Measurements from ENCODE around the gene DSCAML1.

The DSCAML1 gene

GRCh38 chr11:117475716-117476530 lies 321.1 kb downstream of the DSCAML1 start:
- H3K36me3 Mint-ChIP-seq, result no peaks in the 10 kb centered on the region
- peaks cover 3% of the 10 kb centered on the region for H3K4me1 Mint-ChIP-seq
- no peak overlapping the region for H3K4me3 Mint-ChIP-seq
- ATAC-seq (ENCODE audit: low read depth) (no peak), DNase-seq (ENCODE audit: low spot score in 2 of 2) (no peak)
- no peak overlapping the region for H3K27ac Mint-ChIP-seq
- peaks cover 7% of the 10 kb centered on the region for H3K27me3 Mint-ChIP-seq
- H3K9me3 Mint-ChIP-seq, result no peaks in the 10 kb centered on the region

- Mint-ChIP-seq H3K27ac (no peak overlapping the region), H3K9me3 (no peaks in the 10 kb centered on the region), H3K4me3 (no peak overlapping the region), H3K36me3 (no peaks in the 10 kb centered on the region), H3K27me3 (peaks cover 7% of the 10 kb centered on the region), H3K4me1 (no peaks in the 10 kb centered on the region)
- no peak for DNase-seq (ENCODE audit: low spot score in 2 of 2)
- no peak for ATAC-seq (ENCODE audit: low read depth)
Observed at GRCh38 chr11:117473481-117474091, 323.4 kb downstream of the DSCAML1 start.

- no peak for DNase-seq (ENCODE audit: low spot score in 2 of 2)
- Mint-ChIP-seq H3K27me3 (peaks cover 8% of the 10 kb centered on the region), H3K4me3 (no peak overlapping the region), H3K9me3 (no peaks in the 10 kb centered on the region), H3K27ac (no peak overlapping the region), H3K36me3 (no peaks in the 10 kb centered on the region), H3K4me1 (no peaks in the 10 kb centered on the region)
- no peak for ATAC-seq (ENCODE audit: low read depth)
Observed at GRCh38 chr11:117471776-117472175, 325.2 kb downstream of the DSCAML1 start.

- ATAC-seq (ENCODE audit: low read depth), result no peak
- Mint-ChIP-seq H3K4me1 (no peaks in the 10 kb centered on the region), H3K9me3 (no peaks in the 10 kb centered on the region), H3K36me3 (no peaks in the 10 kb centered on the region), H3K27ac (no peak overlapping the region), H3K4me3 (no peak overlapping the region), H3K27me3 (peaks cover 4% of the 10 kb centered on the region)
- DNase-seq (ENCODE audit: low spot score in 2 of 2), result no peak
Observed at GRCh38 chr11:117470576-117470975, 326.4 kb downstream of the DSCAML1 start.

- H3K4me1 Mint-ChIP-seq, result no peaks in the 10 kb centered on the region
- peaks cover 5% of the 10 kb centered on the region for H3K27me3 Mint-ChIP-seq
- H3K4me3 Mint-ChIP-seq, result no peak overlapping the region
- no peaks in the 10 kb centered on the region for H3K9me3 Mint-ChIP-seq
- ATAC-seq (ENCODE audit: low read depth) (no peak), DNase-seq (ENCODE audit: low spot score in 2 of 2) (no peak)
- no peaks in the 10 kb centered on the region for H3K36me3 Mint-ChIP-seq
- H3K27ac Mint-ChIP-seq, result no peak overlapping the region
Observed at GRCh38 chr11:117468888-117469287, 328.1 kb downstream of the DSCAML1 start.

GRCh38 chr11:117467770-117468169 lies 329.2 kb downstream of the DSCAML1 start:
- Mint-ChIP-seq H3K36me3 (no peaks in the 10 kb centered on the region), H3K27ac (no peak overlapping the region), H3K27me3 (peaks cover 5% of the 10 kb centered on the region), H3K4me1 (no peaks in the 10 kb centered on the region), H3K4me3 (no peak overlapping the region), H3K9me3 (no peaks in the 10 kb centered on the region)
- ATAC-seq (ENCODE audit: low read depth) (no peak), DNase-seq (ENCODE audit: low spot score in 2 of 2) (no peak)

GRCh38 chr11:117466966-117467365 lies 330.1 kb downstream of the DSCAML1 start:
- H3K9me3 Mint-ChIP-seq, result no peaks in the 10 kb centered on the region
- ATAC-seq (ENCODE audit: low read depth), result no peak
- no peak overlapping the region for H3K27ac Mint-ChIP-seq
- H3K4me3 Mint-ChIP-seq, result no peak overlapping the region
- H3K27me3 Mint-ChIP-seq, result peaks cover 5% of the 10 kb centered on the region
- no peaks in the 10 kb centered on the region for H3K4me1 Mint-ChIP-seq
- no peak for DNase-seq (ENCODE audit: low spot score in 2 of 2)
- no peaks in the 10 kb centered on the region for H3K36me3 Mint-ChIP-seq

GRCh38 chr11:117465236-117465997 lies 331.6 kb downstream of the DSCAML1 start:
- Mint-ChIP-seq H3K36me3 (no peaks in the 10 kb centered on the region), H3K27ac (no peak overlapping the region), H3K4me1 (no peaks in the 10 kb centered on the region), H3K27me3 (peaks cover 5% of the 10 kb centered on the region), H3K9me3 (no peaks in the 10 kb centered on the region), H3K4me3 (no peak overlapping the region)
- ATAC-seq (ENCODE audit: low read depth), result no peak
- no peak for DNase-seq (ENCODE audit: low spot score in 2 of 2)

- no peak overlapping the region for H3K4me3 Mint-ChIP-seq
- ATAC-seq (ENCODE audit: low read depth), result no peak
- H3K9me3 Mint-ChIP-seq, result no peaks in the 10 kb centered on the region
- peaks cover 5% of the 10 kb centered on the region for H3K27me3 Mint-ChIP-seq
- no peak for DNase-seq (ENCODE audit: low spot score in 2 of 2)
- no peak overlapping the region for H3K27ac Mint-ChIP-seq
- H3K4me1 Mint-ChIP-seq, result no peaks in the 10 kb centered on the region
- H3K36me3 Mint-ChIP-seq, result no peaks in the 10 kb centered on the region
Observed at GRCh38 chr11:117464778-117465177, 332.2 kb downstream of the DSCAML1 start.

GRCh38 chr11:117462864-117463247 lies 334.2 kb downstream of the DSCAML1 start:
- peaks cover 10% of the 10 kb centered on the region for H3K27me3 Mint-ChIP-seq
- no peaks in the 10 kb centered on the region for H3K9me3 Mint-ChIP-seq
- no peak for ATAC-seq (ENCODE audit: low read depth)
- no peak for DNase-seq (ENCODE audit: low spot score in 2 of 2)
- no peaks in the 10 kb centered on the region for H3K4me1 Mint-ChIP-seq
- H3K4me3 Mint-ChIP-seq, result no peak overlapping the region
- no peaks in the 10 kb centered on the region for H3K36me3 Mint-ChIP-seq
- no peak overlapping the region for H3K27ac Mint-ChIP-seq

- no peak overlapping the region for H3K4me3 Mint-ChIP-seq
- peaks cover 9% of the 10 kb centered on the region for H3K27me3 Mint-ChIP-seq
- ATAC-seq (ENCODE audit: low read depth) (no peak), DNase-seq (ENCODE audit: low spot score in 2 of 2) (no peak)
- H3K27ac Mint-ChIP-seq, result no peak overlapping the region
- no peaks in the 10 kb centered on the region for H3K4me1 Mint-ChIP-seq
- H3K9me3 Mint-ChIP-seq, result no peaks in the 10 kb centered on the region
- H3K36me3 Mint-ChIP-seq, result no peaks in the 10 kb centered on the region
Observed at GRCh38 chr11:117462183-117462863, 334.7 kb downstream of the DSCAML1 start.

- H3K9me3 Mint-ChIP-seq, result no peaks in the 10 kb centered on the region
- H3K4me3 Mint-ChIP-seq, result no peak overlapping the region
- no peak for DNase-seq (ENCODE audit: low spot score in 2 of 2)
- H3K27me3 Mint-ChIP-seq, result peaks cover 9% of the 10 kb centered on the region
- ATAC-seq (ENCODE audit: low read depth), result no peak
- H3K27ac Mint-ChIP-seq, result no peak overlapping the region
- no peaks in the 10 kb centered on the region for H3K36me3 Mint-ChIP-seq
- H3K4me1 Mint-ChIP-seq, result no peaks in the 10 kb centered on the region
Observed at GRCh38 chr11:117461396-117462182, 335.4 kb downstream of the DSCAML1 start.

GRCh38 chr11:117459979-117460300 lies 337.1 kb downstream of the DSCAML1 start:
- H3K4me3 Mint-ChIP-seq, result no peak overlapping the region
- H3K27ac Mint-ChIP-seq, result no peak overlapping the region
- H3K36me3 Mint-ChIP-seq, result no peaks in the 10 kb centered on the region
- no peak for ATAC-seq (ENCODE audit: low read depth)
- peaks cover 7% of the 10 kb centered on the region for H3K27me3 Mint-ChIP-seq
- no peak for DNase-seq (ENCODE audit: low spot score in 2 of 2)
- H3K4me1 Mint-ChIP-seq, result no peaks in the 10 kb centered on the region
- no peaks in the 10 kb centered on the region for H3K9me3 Mint-ChIP-seq

Measured in memory B cell (primary cell).